Astrocyte of the spinal cord (primary cell): Measurements from ENCODE around the gene RAB25.

Experiments used
- DNase-seq: peaks from one replicate; pipeline ENCODE4 v3.0.0; 2011; ENCODE audit warnings: low read depth, low spot score
- H3K4me3 ChIP-seq: 2 replicates; pipeline ENCODE4 v1.5.1; 2011; ENCODE audit warnings: low read depth, mild to moderate bottlenecking, low read length, moderate library complexity
- in situ Hi-C: cut with HindIII; loops from 2 replicates; pipeline ENCODE4 v1.10.0; 2017; ENCODE audit warnings: low sequenced_read_pairs
- TF ChIP-seq, protein P1 (sequence below): IDR thresholded peaks from 2 replicates; pipeline ENCODE4 v1.5.1; 2012; ENCODE audit warnings: low read depth, mild to moderate bottlenecking, low read length, inconsistent platforms

RAB25 gene

GRCh38 chr1:156117414-156118176 lies 56.6 kb downstream of the RAB25 start:
- TF ChIP-seq, protein P1, sequence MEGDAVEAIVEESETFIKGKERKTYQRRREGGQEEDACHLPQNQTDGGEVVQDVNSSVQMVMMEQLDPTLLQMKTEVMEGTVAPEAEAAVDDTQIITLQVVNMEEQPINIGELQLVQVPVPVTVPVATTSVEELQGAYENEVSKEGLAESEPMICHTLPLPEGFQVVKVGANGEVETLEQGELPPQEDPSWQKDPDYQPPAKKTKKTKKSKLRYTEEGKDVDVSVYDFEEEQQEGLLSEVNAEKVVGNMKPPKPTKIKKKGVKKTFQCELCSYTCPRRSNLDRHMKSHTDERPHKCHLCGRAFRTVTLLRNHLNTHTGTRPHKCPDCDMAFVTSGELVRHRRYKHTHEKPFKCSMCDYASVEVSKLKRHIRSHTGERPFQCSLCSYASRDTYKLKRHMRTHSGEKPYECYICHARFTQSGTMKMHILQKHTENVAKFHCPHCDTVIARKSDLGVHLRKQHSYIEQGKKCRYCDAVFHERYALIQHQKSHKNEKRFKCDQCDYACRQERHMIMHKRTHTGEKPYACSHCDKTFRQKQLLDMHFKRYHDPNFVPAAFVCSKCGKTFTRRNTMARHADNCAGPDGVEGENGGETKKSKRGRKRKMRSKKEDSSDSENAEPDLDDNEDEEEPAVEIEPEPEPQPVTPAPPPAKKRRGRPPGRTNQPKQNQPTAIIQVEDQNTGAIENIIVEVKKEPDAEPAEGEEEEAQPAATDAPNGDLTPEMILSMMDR, result no peak
- in situ Hi-C loops, result no loop called here
- H3K4me3 ChIP-seq, result peak overlapping the region; percentile 94
- DNase-seq, result no peak

- H3K4me3 ChIP-seq, result peak overlapping the region; percentile 94
- in situ Hi-C loops, result no loop called here
- DNase-seq, result no peak
- TF ChIP-seq, protein P1, result no peak
Measured at GRCh38 chr1:156118177-156118868, 57.4 kb downstream of the RAB25 start.

- H3K4me3 ChIP-seq, result peak overlapping the region; percentile 17
- TF ChIP-seq, protein P1, result no peak
Measured at GRCh38 chr1:156119503-156120209, 58.7 kb downstream of the RAB25 start.

More at GRCh38 chr1:156119503-156120209, 58.7 kb downstream of the RAB25 start:
- DNase-seq, result peak; percentile 84
- in situ Hi-C loops, result no loop called here
